GM19463 (cell line): ENCODE results near the gene KRT3.
"Not testable (repeated sequence)": the region's sequence is repeated elsewhere in the genome, so short reads cannot be mapped to it uniquely, and the experiment has no call there.

ENCODE experiments used
- ATAC-seq: cut with Tn5 transposase; IDR thresholded peaks from one replicate; pipeline ENCODE4 v1.9.1; 2021; ENCODE audit warnings: mild to moderate bottlenecking, moderate library complexity; ENCODE audit not compliant: unreplicated experiment

The KRT3 gene

GRCh38 chr12:52763036-52763659 is 32.8 kb downstream of the KRT3 start:
- no peak for ATAC-seq

GRCh38 chr12:52761802-52762201 is 34.1 kb downstream of the KRT3 start:
- no peak for ATAC-seq

DNA sequence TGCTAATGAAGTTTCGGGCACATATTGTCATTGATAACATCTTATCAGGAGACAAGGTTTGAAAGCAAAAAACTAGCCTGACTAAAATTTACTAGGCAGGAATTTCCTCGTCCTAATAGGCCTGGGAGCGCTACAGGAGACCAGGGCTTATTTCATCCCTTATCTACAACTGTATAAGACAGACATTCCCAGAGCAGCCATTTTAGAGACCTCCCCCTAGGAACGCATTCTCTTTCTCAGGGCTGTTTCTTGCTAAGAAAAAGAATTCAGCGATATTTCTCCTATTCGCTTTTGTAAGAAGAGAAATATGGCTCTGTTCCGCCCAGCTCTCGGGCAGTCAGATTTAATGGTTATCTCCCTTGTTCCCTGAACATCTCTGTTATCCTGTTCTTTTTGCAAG is 34.7 kb downstream of the KRT3 start:
- ATAC-seq: not testable (repeated sequence)

- no peak for ATAC-seq
Observed at GRCh38 chr12:52760623-52761022, 35.3 kb downstream of the KRT3 start.

DNA sequence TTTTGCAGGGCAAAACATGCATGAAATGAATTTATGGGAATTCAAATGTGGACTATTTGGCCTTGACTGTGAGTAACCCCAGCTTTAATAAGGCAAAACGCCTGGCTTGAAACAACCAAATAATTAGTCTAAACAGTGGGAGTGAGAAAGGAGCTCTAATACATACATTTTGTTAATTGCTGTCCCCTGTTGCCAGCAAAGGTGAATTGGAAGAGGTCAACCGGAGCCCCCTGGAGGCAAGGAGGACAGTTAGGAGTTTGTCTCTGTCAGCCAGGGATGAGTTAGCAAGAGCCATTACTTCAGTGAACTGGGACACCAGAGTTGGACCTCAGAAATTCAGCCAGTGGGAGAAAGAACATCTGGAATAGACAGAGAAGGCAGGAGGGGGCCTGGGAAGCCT is 36.2 kb downstream of the KRT3 start:
- no peak for ATAC-seq

GRCh38 chr12:52759218-52759617 is 36.7 kb downstream of the KRT3 start:
- ATAC-seq: no peak

DNA sequence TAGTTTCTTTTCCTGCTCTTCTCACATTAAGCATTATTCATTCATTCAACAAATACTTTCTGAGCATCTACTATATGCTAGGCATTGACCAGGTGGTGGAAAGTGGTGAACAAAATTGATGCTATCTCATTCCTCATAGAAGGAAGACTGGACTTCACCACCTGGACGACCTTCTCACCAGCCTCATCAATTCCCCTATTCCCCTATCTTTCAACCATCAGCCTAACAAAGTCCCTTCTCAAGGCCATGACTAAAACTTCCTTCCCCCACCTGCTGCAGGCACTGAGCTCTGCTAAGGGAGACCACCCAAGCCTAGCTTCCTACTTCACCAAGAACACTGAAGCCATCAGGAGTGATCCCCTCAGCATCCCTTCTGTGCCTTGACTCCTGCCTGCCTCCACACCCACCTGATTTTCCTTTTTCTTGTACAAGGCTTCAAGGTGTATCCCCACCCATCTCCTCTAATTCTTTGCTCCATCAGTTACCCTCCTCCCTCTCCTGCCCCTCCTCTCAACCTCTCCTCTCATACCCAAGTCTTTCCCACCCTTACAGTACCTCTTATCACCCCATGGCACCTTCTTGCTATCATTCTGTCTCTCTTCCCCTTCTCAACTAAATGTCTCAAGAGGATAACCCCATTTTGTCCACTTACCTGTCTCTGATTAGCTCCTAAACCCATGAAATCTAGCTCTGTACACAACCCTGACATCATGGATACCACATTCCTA is 38.3 kb downstream of the KRT3 start:
- ATAC-seq: no peak

GRCh38 chr12:52756281-52756960 is 39.5 kb downstream of the KRT3 start:
- no peak for ATAC-seq

DNA sequence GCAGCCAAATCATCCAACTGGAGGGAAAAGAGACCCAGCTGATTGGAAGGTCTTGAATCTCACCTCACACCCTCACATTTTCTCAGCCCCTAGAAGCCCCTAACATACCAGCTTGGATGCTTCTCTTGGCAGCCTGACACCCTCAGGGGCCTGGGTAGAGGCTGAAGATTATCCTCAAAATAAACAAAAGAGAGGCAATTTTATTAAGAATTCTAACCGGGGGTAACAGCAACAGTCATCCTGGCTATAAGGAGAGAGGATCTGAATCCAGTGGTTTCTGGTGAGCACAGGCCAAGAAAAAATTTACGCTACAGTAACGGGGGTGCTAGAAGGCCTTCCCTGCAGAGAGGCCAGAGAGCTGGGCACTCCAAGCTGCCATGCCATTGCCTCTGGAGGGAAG is 40.4 kb downstream of the KRT3 start:
- ATAC-seq: no peak

DNA sequence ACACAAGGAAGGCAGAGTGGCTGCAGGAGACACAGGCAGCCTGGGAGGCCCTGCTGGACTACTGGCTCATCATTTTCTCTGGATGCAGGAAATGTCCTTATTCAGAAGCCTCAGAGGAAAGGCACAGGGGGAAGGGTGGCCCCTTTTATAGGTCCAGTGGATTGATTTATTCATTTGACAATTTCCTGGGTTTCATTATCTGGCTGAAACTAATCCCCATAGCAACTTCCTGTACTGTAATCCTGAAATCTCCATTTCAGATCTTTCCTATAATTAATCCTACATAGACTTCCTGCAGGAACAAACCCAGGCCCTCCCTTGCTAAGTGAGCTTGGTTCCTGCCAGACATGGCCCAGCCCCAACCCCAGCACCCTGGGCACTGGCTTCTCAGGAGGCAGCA is 41.8 kb downstream of the KRT3 start:
- ATAC-seq: no peak

GRCh38 chr12:52753283-52753682 is 42.6 kb downstream of the KRT3 start:
- ATAC-seq: no peak

DNA sequence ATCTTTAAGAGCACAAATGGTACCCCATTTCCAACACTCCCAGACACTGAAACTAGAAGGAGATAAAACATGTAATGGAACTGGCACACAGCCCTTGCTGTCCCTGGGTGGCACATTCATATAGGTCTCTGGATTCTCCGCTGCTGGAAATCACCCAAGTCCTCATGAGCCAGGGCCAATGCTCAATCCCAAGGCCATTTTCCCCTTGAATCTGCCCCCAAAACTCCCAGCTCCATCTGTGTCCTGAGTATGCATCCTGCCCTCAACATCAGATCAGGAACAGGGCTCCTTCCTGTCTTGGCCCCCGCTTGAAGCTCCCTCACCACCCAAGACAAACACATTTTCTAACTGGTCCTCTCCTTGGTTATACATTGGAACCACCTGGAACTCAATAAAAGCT is 43.4 kb downstream of the KRT3 start:
- no peak for ATAC-seq

DNA sequence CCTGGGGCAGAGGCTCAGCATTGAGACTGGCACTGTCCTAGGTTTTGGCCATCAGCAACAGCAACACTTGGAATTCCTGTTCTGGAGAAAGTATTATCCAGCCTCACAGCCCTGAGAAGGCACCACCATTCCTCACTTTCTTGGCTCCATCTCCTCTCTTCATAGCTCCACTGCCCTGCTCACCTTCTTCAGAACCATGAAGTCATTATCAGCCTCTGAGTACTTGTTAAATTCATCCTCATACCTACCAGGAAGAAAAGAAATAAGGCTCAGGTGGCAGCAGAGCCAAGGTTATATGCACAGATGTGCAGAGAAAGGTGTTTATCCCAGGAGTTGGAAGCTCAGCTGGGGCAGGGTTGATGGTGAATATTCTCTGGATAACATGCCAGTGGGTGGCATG is 44.1 kb downstream of the KRT3 start:
- ATAC-seq: no peak

DNA sequence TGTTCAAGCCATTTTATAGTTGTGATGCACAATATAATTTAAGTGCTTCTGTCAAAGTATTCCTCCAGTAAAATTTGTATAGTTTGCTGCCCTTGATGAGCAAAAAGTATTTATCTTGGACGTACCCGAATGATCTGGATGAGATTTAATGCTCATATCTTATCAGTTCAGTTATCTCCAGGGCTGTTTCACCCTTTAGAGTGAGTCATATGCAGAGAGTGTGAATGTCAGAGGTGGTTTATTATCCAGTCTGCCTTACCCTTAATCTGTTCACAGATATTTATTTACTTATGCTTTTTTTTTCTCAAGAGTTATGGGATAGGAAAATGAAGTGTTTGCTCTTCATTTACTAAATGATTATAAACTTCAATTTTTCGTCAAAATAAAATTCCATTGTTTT is 45.4 kb downstream of the KRT3 start:
- ATAC-seq: not testable (repeated sequence)

DNA sequence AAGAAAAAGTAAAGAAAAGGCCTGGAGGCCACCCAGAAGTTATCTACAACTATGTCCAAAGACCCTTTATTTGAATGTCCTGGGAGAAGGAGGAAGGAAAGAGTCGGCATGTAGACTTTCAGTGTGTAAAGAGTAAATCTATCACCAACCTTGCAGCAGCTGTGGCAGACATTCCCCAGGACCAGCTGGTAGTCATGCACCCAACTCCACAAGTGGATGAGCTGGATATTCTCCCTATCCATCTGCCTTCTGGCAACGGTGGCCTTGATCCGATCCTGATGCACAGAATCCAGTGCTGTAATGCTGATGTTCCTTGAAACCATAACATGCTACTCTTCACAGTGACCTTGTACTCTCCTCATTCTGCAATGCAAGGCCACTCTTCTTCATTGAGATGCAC is 46.1 kb downstream of the KRT3 start:
- no peak for ATAC-seq

- no peak for ATAC-seq
Observed at GRCh38 chr12:52748578-52748977, 47.3 kb downstream of the KRT3 start.

DNA sequence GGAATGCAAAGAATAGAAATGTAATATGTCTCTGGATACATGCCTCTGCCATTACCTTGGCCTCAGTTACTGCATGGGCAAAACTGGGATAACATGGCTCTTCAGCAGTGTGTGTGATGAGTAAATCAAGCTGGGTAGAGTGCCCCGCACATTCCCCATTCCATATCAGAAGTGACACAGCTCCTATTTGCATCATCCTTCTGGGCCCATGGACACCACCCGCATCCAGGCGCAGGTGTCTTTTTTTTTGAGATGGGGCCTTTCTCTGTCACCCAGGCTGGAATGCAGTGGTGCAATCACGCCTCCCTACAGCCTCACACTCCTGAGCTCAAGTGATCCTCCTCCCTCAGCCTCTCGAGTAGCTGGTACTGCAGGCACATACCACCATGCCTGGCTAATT is 50.4 kb downstream of the KRT3 start:
- ATAC-seq: no peak

GRCh38 chr12:52744493-52745156 is 51.3 kb downstream of the KRT3 start:
- no peak for ATAC-seq

GRCh38 chr12:52742822-52743457 is 53.0 kb downstream of the KRT3 start:
- no peak for ATAC-seq

DNA sequence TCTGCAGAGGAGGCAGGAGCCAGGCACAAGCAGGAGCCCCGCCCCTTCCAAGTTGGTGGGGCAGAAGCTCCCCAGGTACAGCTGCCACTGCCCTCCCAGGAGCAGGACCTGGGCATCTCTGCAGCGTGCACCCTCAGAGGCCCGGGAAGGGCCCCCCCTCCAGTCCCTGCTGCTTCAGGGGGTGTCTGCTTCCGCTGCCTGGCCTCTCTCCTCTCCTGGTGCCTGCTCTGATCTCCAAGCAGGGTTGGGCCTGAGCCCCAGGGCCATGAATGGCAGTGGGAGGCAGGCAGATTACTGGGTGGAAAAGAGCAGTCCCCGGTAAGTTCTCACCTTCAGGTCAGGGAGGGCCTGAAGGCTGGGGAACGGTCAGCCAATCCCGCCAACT is 53.7 kb downstream of the KRT3 start:
- ATAC-seq: no peak
